GM18526 (cell line): Measurements from ENCODE around the gene CYTH4.

Source experiments
- POLR2A ChIP-seq: IDR thresholded peaks from 3 replicates; pipeline ENCODE4 v1.6.1; 2011; ENCODE audit not compliant: insufficient read length; ENCODE audit errors: extremely low read depth

Gene CYTH4

DNA sequence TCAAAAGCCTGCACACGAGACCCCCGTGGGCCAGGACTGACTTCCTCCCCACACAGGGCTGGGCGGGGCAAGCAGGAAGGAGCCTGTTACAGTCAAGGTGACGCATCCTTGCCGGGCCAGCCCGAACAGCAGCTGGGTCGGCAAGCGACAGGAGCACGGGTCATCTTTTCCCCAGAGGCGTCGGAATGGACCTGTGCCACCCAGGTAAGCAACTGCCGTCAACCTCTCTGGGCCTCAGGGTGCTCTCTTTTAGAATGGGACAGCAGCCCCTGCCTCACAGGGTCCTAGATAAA is at the start of gene CYTH4:
CYTH4 (plus strand) TSS at position 124 of the 293 bp plus-strand sequence; CDS start at position 186, 62 bp downstream.
- TF ChIP-seq POLR2A, result peak; percentile 41

DNA sequence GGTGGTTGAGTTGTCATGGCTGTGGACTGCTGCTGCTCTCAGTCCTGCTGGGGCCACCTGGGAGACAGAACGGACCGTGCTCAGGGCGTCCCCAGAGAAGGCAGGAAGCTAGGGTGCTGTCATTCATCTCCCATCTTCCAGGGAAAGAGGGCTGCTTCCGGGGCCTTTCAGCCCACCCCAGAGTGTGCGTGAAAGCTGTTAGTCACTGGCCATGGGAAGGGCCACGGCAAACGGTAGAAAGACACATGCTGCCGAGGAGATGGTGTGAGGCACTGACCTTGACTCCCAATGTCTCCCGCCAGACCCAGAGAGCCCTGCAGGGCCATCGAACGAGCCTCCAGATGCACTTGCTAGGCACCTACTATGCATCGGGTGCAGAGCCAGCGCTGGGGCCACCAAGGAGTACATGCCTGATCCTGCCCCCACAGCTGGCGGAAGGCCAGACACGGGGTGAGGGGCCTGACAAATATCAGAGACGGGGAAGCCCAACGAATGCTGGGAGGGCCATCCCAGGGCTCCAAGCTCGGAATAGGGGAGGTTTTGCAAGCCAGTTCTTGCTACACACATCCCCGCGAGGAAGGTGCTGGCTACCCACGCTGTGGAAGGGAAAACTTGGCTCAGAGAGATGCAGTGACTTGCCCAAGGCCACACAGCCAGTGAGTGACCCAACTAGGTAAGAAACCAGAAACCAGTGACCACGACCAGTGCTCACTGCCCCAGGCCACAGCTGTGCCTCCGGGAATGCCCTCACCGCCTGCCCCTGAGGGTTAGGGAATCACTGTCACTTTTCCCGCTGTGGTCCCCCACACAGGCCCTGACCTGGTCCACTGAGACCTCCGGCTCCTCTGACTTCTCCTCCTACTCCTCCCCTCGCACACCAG is 48.3 kb upstream of the CYTH4 start:
- no peak for TF ChIP-seq POLR2A

DNA sequence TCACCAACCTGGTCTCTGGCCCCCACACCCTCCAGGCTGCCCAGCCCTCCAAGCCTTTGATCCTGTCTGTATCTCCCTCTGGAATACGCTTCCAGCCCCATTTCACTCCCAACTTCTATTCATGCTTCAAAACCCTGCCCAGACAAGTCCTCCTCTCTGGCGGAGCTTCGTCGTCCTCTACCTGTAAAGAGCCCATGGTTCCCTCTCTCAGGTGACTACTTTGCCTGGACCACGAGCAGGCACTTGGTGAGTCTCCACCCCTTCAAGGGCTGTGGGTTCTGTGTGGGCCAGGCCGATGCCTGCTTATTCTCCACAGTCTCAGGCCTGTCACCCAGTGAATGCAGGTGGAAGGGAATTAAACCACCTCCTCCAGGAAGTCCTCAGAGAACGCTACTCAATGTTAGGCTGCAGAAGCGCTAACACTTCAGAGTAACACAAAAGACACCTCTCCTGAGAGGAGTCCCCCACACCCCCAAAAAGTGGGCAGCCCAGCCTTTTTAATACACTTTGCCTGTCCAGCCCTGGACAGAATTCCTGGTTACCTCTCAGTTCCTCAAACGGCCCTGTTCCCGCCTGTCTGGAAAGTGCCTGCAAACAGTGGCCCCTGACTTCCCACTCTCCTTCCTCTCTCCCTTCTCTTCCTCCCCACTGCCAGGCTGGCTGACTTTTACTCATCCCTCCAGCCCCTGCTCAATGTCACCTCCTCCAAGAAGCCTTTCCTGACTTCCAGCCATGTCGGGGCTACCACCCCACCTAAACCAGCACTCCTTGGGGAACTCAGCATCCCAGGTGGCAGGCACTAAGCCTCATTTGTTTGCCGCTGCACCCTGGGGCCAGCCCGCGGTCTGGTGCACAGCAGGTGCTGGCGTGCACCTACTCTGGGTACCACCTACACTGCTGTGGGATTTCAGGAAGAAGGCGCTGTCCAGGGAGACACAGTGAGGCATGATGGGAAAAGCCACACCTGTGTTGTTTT is 47.3 kb upstream of the CYTH4 start:
- no peak for TF ChIP-seq POLR2A

DNA sequence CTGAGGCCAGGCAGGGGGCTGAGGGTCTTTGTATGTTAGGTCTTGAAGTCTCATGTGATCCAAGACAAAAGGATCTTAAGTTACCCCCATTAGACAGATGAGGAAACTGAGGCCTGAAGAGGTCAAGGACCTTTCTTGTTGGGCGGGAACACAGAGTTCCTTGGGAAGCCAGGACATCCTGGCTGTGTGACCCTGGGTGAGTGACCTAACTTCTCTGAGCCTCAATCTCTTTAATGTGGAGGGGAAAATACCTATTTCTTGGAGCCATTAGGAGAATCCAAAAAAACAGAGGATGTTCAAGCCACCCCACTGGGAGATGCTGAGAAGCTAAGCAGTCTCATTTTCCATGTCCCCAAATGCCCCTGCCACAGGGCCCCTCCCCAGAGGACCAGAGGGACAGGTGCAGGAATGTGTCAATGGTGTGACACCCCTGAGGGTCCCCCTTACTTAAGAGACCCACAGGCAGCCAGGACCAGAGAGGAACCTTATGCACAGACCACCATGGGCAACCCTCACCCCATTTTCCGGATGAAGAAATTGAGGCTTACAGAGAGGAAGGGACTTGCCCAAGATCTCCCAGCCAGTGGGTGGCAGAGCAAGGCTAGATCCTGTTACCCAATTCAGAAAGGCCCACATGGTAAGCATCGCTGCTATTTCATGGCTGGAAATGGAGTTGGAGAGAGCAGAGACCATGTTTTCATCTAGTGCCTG is 46.3 kb upstream of the CYTH4 start:
- no peak for TF ChIP-seq POLR2A

- TF ChIP-seq POLR2A, result no peak
Observed at GRCh38 chr22:37237371-37238268, 44.7 kb upstream of the CYTH4 start.

- TF ChIP-seq POLR2A, result no peak
Observed at GRCh38 chr22:37239336-37240239, 42.7 kb upstream of the CYTH4 start.

GRCh38 chr22:37240240-37240940 is 41.9 kb upstream of the CYTH4 start:
- TF ChIP-seq POLR2A, result no peak

DNA sequence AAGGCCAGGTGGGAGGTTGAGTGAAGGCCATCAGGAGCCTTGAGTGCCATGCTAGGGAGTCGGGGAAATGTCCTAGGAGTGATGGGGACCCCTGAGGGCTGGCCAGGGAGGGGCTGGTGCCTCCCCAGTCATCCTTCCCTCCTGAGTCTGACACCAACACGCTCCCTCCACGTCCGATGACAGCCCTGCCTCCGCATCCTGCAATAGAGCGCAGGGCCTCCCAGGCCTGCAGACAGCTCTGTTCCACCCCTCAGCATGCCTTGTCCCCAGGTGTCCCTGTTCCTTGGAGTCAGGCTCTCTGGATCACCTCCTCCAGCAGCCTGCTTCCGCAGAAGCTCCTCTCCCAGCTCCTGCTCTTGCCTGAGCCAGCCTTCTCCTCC is 41.4 kb upstream of the CYTH4 start:
- no peak for TF ChIP-seq POLR2A

GRCh38 chr22:37241351-37242142 is 40.8 kb upstream of the CYTH4 start:
- no peak for TF ChIP-seq POLR2A

- TF ChIP-seq POLR2A, result peak; percentile 61
Observed at GRCh38 chr22:37242395-37242918, 39.9 kb upstream of the CYTH4 start.

GRCh38 chr22:37243402-37244113 is 38.8 kb upstream of the CYTH4 start:
- no peak for TF ChIP-seq POLR2A
